OCI-LY1 (cell line): ENCODE data around the gene MICALL2.

ENCODE experiments used
- H2AFZ ChIP-seq: fragments of 200-600 bp; sonication (generic), shearing (Covaris generic); 2 replicates; pipeline ENCODE4 v1.6.0; 2014; ENCODE audit warnings: antibody characterized with exemption, mild to moderate bottlenecking, low read length
- H3F3A ChIP-seq: fragments of 200-600 bp; sonication (generic), shearing (Covaris generic); 2 replicates; pipeline ENCODE4 v1.6.0; 2014; ENCODE audit warnings: mild to moderate bottlenecking, antibody characterized with exemption, low read length, moderate library complexity; ENCODE audit not compliant: insufficient read depth
- H3K27ac ChIP-seq: fragments of 200-600 bp; sonication (generic); 2 replicates; pipeline ENCODE4 v1.5.1; 2014; ENCODE audit warnings: low read length, mixed run types, mild to moderate bottlenecking, low read depth; ENCODE audit not compliant: poor library complexity, severe bottlenecking
- H3K27me3 ChIP-seq: fragments of 200-600 bp; sonication (generic); 2 replicates; pipeline ENCODE4 v1.6.0; 2014; ENCODE audit warnings: antibody characterized with exemption, mild to moderate bottlenecking, low read length, moderate library complexity; ENCODE audit not compliant: insufficient read depth
- H3K36me3 ChIP-seq: fragments of 200-600 bp; sonication (generic); 2 replicates; pipeline ENCODE4 v1.6.1; 2014; ENCODE audit warnings: mild to moderate bottlenecking, antibody characterized with exemption, low read length, moderate library complexity, mixed read lengths; ENCODE audit not compliant: insufficient read depth
- H3K4me1 ChIP-seq: fragments of 200-600 bp; sonication (generic); 2 replicates; pipeline ENCODE4 v1.5.1; 2014; ENCODE audit warnings: mild to moderate bottlenecking, low read length, moderate library complexity; ENCODE audit not compliant: insufficient read depth, severe bottlenecking
- H3K4me2 ChIP-seq: fragments of 200-600 bp; sonication (generic), shearing (Covaris generic); 2 replicates; pipeline ENCODE4 v1.6.1; 2014; ENCODE audit warnings: low read length
- H3K4me3 ChIP-seq: fragments of 200-600 bp; sonication (generic); 2 replicates; pipeline ENCODE4 v1.5.1; 2014; ENCODE audit warnings: low read length, low read depth, mild to moderate bottlenecking, mixed read lengths; ENCODE audit not compliant: poor library complexity, severe bottlenecking
- H3K79me2 ChIP-seq: fragments of 200-600 bp; shearing (Covaris generic); 2 replicates; pipeline ENCODE4 v1.6.1; 2016; ENCODE audit warnings: mixed run types, low read length, mixed read lengths; ENCODE audit not compliant: insufficient read depth
- H3K9ac ChIP-seq: fragments of 200-600 bp; sonication (generic), shearing (Covaris generic); 2 replicates; pipeline ENCODE4 v1.6.1; 2014; ENCODE audit warnings: mild to moderate bottlenecking, low read length, mixed read lengths
- H3K9me2 ChIP-seq: fragments of 200-600 bp; sonication (generic), shearing (Covaris generic); 2 replicates; pipeline ENCODE4 v1.6.1; 2014; ENCODE audit warnings: low read depth, mild to moderate bottlenecking, low read length, mixed read lengths
- H3K9me3 ChIP-seq: fragments of 200-600 bp; shearing (Covaris generic); 2 replicates; pipeline ENCODE4 v1.6.1; 2014; ENCODE audit warnings: low read length, mixed read lengths
- H4K20me1 ChIP-seq: fragments of 200-600 bp; sonication (generic), shearing (Covaris generic); 2 replicates; pipeline ENCODE4 v1.6.0; 2016; ENCODE audit warnings: mild to moderate bottlenecking, low read length; ENCODE audit not compliant: insufficient read depth
- CTCF ChIP-seq: fragments of 200-600 bp; sonication (generic), shearing (Covaris generic); IDR thresholded peaks from 2 replicates; pipeline ENCODE4 v1.5.1; 2017; ENCODE audit warnings: mild to moderate bottlenecking, antibody characterized with exemption, low read length, moderate library complexity, mixed read lengths
- EZH2 ChIP-seq: fragments of 200-600 bp; sonication (generic), shearing (Covaris generic); IDR thresholded peaks from 2 replicates; pipeline ENCODE4 v1.8.0; 2017; ENCODE audit warnings: borderline replicate concordance, mixed run types, mild to moderate bottlenecking, antibody characterized with exemption, low read length, moderate library complexity, mixed read lengths

MICALL2 gene

GRCh38 chr7:1483079-1483478 is 23.8 kb upstream of the MICALL2 start:
- Histone ChIP-seq H3K9me3 (no peaks in the 10 kb centered on the region), H3K79me2 (no peaks in the 10 kb centered on the region), H3K27ac (no peak overlapping the region), H3F3A (no peaks in the 10 kb centered on the region), H3K9ac (no peak overlapping the region), H3K9me2 (no peaks in the 10 kb centered on the region), H4K20me1 (no peaks in the 10 kb centered on the region), H3K27me3 (no peaks in the 10 kb centered on the region), H3K4me3 (no peak overlapping the region), H3K4me1 (no peaks in the 10 kb centered on the region), H3K4me2 (no peak overlapping the region), H3K36me3 (peaks cover 83% of the 10 kb centered on the region), H2AFZ (no peak overlapping the region)
- no peak for TF ChIP-seq CTCF
- TF ChIP-seq EZH2: no peak

- no peaks in the 10 kb centered on the region for H3K4me1 ChIP-seq
- H4K20me1 ChIP-seq: no peaks in the 10 kb centered on the region
- H3K9me2 ChIP-seq: no peaks in the 10 kb centered on the region
- H3K79me2 ChIP-seq: no peaks in the 10 kb centered on the region
- H3K27me3 ChIP-seq: no peaks in the 10 kb centered on the region
- H2AFZ ChIP-seq: no peak overlapping the region
- no peak overlapping the region for H3K4me3 ChIP-seq
- no peak overlapping the region for H3K27ac ChIP-seq
- no peaks in the 10 kb centered on the region for H3F3A ChIP-seq
- no peaks in the 10 kb centered on the region for H3K9me3 ChIP-seq
- no peak overlapping the region for H3K9ac ChIP-seq
- H3K4me2 ChIP-seq: no peak overlapping the region
- peaks cover 81% of the 10 kb centered on the region for H3K36me3 ChIP-seq
- no peak for TF ChIP-seq CTCF
- TF ChIP-seq EZH2: no peak
Measured at GRCh38 chr7:1481300-1481699, 22.0 kb upstream of the MICALL2 start.

GRCh38 chr7:1480670-1481069 is 21.4 kb upstream of the MICALL2 start:
- peaks cover 86% of the 10 kb centered on the region for H3K36me3 ChIP-seq
- no peak overlapping the region for H3K27ac ChIP-seq
- no peaks in the 10 kb centered on the region for H3K27me3 ChIP-seq
- H3K4me1 ChIP-seq: no peaks in the 10 kb centered on the region
- TF ChIP-seq CTCF (no peak), EZH2 (no peak)
- no peak overlapping the region for H2AFZ ChIP-seq
- no peaks in the 10 kb centered on the region for H3K9me2 ChIP-seq
- no peak overlapping the region for H3K4me3 ChIP-seq
- H4K20me1 ChIP-seq: no peaks in the 10 kb centered on the region
- no peaks in the 10 kb centered on the region for H3K79me2 ChIP-seq
- H3K9ac ChIP-seq: no peak overlapping the region
- no peaks in the 10 kb centered on the region for H3F3A ChIP-seq
- H3K9me3 ChIP-seq: no peaks in the 10 kb centered on the region
- H3K4me2 ChIP-seq: no peak overlapping the region
